Heart left ventricle (tissue), 16 donors: Measurements from ENCODE around the gene UBXN7. TPM values are rescaled to one million over a fixed set of nuclear protein-coding genes. Genes with fewer than 3 reads are reported as not detected.
A peak's percentile ranks its signal among the peaks of the same experiment; 100 is the strongest.
"Not testable (repeated sequence)": the region's sequence is repeated elsewhere in the genome, so short reads cannot be mapped to it uniquely, and the experiment has no call there.

Experiments used
- ATAC-seq, 4 donors: fragments of 200-7000 bp; cut with Tn5 transposase; one replicate each; pipeline ENCODE4 v1.9.1; 2020 to 2022; ENCODE audit warnings: moderate library complexity in 4 of 4, mild to moderate bottlenecking in 3 of 4, moderate number of reproducible peaks in 1 of 4
- DNase-seq, 5 donors: peaks; one replicate each; pipeline ENCODE4 v3.0.0-alpha.2; 2020
- H3K27ac ChIP-seq, 12 donors: fragments of 200-600 bp; sonication (generic) in 4 of 12; one replicate each; pipeline versions ENCODE4 v1.5.0 to v1.8.0; 2016 to 2022; ENCODE audit warnings: mild to moderate bottlenecking in 2 of 12
- H3K27me3 ChIP-seq, 9 donors: fragments of 200-600 bp; sonication (generic) in 2 of 9; one replicate each; pipeline versions ENCODE4 v1.5.1 to v1.8.0; 2016 to 2022; ENCODE audit warnings: mild to moderate bottlenecking in 3 of 9
- H3K36me3 ChIP-seq, 9 donors: fragments of 200-600 bp; sonication (generic) in 2 of 9; one replicate each; pipeline versions ENCODE4 v1.5.0 to v1.8.0; 2018 to 2022; ENCODE audit warnings: mild to moderate bottlenecking in 2 of 9
- H3K4me1 ChIP-seq, 12 donors: fragments of 200-600 bp; sonication (generic) in 4 of 12; one replicate each; pipeline versions ENCODE4 v1.5.0 to v1.8.0; 2016 to 2022; ENCODE audit warnings: mild to moderate bottlenecking in 3 of 12
- H3K4me3 ChIP-seq, 12 donors: fragments of 200-600 bp; sonication (generic) in 4 of 12; one replicate each; pipeline versions ENCODE4 v1.5.0 to v1.8.0; 2017 to 2022; ENCODE audit warnings: mild to moderate bottlenecking in 9 of 12, moderate library complexity in 4 of 12
- H3K9me3 ChIP-seq, 12 donors: fragments of 200-600 bp; sonication (generic) in 4 of 12; one replicate each; pipeline versions ENCODE4 v1.5.0 to v1.8.0; 2016 to 2022; ENCODE audit warnings: mild to moderate bottlenecking in 1 of 12
- POLR2A ChIP-seq, 2 donors: fragments of 450-650 bp; IDR thresholded peaks; one replicate each; pipeline ENCODE4 v1.6.1; 2017; ENCODE audit warnings: antibody characterized with exemption in 2 of 2, mild to moderate bottlenecking in 2 of 2, moderate library complexity in 2 of 2
- WGBS, 4 donors: extraction: QIAGEN DNeasy Blood & Tissue Kit in 2 of 4; methylation state at CpG; one replicate each; pipeline versions ENCODE4 v1.1.5 to v1.1.7; 2013 to 2018; 5-methylcytosine and 5-hydroxymethylcytosine counted together
- intact Hi-C, 10 donors: fragments of 100-400 bp; cut with DNase I; formaldehyde crosslinking; loops; one replicate each; pipeline versions ENCODE4 v1.11.1 to v1.14.2; 2022
- polyA plus RNA-seq, 2 donors: library from polyadenylated mRNA; stranded (reverse); fragments of 200-250 nt; gene quantifications; one replicate each; pipeline ENCODE4 v1.2.3, GENCODE V29; 2013
- total RNA-seq, 9 donors: library from RNA; depleted of rRNA in 2 of 9; stranded (reverse); fragments of >200 nt in 2 of 9; fragmentation: NEBNext Ultra II Directional in 3 of 9; extraction: Animal tissue kit (Norgen Biotek cat#: 25700) in 3 of 9; gene quantifications; one replicate each; pipeline versions ENCODE4 v1.1.0 to v1.2.4, GENCODE V29; 2016 to 2023
- TF ChIP-seq, protein P1 (sequence below), 12 donors: fragments of 200-600 bp; sonication (generic) in 4 of 12; IDR thresholded peaks; one replicate each; pipeline versions ENCODE4 v1.5.0 to v1.8.0; 2018 to 2022; ENCODE audit warnings: antibody characterized with exemption in 12 of 12, mild to moderate bottlenecking in 5 of 12
- donor health status: ischemic (EF 13 %, LVEDD 7.1; RV severe dilation, severe dysfunction).
- donor health status: healthy with polysubstance abuse.
- donor health status: DM: no; HTN: yes; CAD: no.
- donor health status: DM: no; HTN: no; CAD: no.
- donor health status: ischemic (EF 25% LVEDD 6.9; RV normal size, moderate dysfunction).
- donor health status: ischemic (EF 25% LVEDD 5.7; RV mildly dilated, moderate dysfunction).
- donor health status: healthy.
- donor health status: DM: yes; HTN: yes; CAD: no.
- donor health status: ischemic (EF 35%, LVEDD 5.7; RV mildly dilated, moderate dysfunction).
- donor health status: nonischemic (EF 11% LVEDD 7.7; RV severe dilation, severe dysfunction).
- donor health status: DM: yes; HTN: yes; CAD: no.
- donor health status: PGD.
- donor health status: ischemic (EF 29% LVEDD 5.4; RV normal size, mild dysfunction).
- donor health status: nonischemic (EF 23%, LVEDD 6.1; RV moderate dilation, normal function).

UBXN7 gene
- total and polyA plus RNA-seq, 11 donors = 6.9 to 50.2 (median 25.8) TPM

DNA sequence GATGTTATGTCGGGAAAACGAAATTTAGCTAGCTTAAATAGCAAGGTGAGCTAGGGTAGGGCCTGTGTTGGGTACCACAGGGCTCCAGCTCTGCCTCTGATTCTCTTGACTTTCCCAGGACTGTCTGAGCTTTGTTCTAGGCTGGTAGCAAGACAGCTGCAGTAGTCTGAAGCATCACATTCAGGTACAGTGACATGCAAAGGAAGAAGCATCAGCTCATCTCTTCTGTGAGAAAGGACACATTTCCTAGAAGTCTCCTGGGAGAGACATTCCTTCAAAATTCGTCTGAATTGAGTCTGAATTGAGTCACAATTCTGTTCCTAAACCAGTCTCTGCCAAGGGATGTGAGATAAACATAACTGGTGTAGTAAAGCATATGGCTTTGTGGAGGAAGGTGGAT is 8.5 kb upstream of the UBXN7 start:
- DNase-seq (no peak), ATAC-seq (no peak)
- Histone ChIP-seq H3K9me3 (no peaks in the 10 kb centered on the region), H3K36me3 (no peaks in the 10 kb centered on the region), H3K27ac (no peak overlapping the region), H3K27me3 (no peaks in the 10 kb centered on the region), H3K4me1 (peaks cover 0 to 9% (median 0%) of the 10 kb centered on the region in 12 donors), H3K4me3 (no peak overlapping the region)
- 65 to 80% (median 70%) methylated on average over 3 of the region's 3 CpGs for WGBS, 4 donors
- intact Hi-C loops = no loop called here
- TF ChIP-seq, protein P1, sequence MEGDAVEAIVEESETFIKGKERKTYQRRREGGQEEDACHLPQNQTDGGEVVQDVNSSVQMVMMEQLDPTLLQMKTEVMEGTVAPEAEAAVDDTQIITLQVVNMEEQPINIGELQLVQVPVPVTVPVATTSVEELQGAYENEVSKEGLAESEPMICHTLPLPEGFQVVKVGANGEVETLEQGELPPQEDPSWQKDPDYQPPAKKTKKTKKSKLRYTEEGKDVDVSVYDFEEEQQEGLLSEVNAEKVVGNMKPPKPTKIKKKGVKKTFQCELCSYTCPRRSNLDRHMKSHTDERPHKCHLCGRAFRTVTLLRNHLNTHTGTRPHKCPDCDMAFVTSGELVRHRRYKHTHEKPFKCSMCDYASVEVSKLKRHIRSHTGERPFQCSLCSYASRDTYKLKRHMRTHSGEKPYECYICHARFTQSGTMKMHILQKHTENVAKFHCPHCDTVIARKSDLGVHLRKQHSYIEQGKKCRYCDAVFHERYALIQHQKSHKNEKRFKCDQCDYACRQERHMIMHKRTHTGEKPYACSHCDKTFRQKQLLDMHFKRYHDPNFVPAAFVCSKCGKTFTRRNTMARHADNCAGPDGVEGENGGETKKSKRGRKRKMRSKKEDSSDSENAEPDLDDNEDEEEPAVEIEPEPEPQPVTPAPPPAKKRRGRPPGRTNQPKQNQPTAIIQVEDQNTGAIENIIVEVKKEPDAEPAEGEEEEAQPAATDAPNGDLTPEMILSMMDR (IDR thresholded peaks at IDR 0.05) = no peak

DNA sequence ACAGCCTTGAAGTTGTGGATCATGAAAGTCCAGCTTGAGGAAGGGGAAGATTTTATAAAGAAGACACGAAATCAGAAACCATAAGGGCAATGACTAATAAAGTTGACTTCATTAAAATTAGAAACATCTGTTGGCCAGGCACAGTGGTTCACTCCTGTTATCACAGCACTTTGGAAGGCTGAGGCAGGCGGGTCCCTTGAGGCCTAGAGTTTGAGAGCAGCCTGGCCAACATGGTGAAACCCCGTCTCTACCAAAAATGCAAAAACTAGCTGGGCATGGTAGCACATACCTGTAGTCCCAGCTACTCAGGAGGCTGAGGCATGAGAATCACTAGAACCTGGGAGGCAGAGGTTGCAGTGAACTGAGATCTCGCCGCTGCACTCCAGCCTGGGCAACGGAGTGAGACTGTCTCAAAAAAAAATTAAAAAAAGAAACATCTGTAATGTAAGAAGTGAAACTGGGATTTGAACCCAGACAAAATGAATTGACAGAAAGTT is 7.9 kb upstream of the UBXN7 start:
- ATAC-seq (peak in 1 of 4 donors; percentile 79), DNase-seq (peak in 2 of 5 donors; percentile 36 to 54)
- TF ChIP-seq, protein P1 (IDR thresholded peaks at IDR 0.05) = no peak
- no peak for TF ChIP-seq POLR2A (IDR thresholded peaks at IDR 0.05)

DNA sequence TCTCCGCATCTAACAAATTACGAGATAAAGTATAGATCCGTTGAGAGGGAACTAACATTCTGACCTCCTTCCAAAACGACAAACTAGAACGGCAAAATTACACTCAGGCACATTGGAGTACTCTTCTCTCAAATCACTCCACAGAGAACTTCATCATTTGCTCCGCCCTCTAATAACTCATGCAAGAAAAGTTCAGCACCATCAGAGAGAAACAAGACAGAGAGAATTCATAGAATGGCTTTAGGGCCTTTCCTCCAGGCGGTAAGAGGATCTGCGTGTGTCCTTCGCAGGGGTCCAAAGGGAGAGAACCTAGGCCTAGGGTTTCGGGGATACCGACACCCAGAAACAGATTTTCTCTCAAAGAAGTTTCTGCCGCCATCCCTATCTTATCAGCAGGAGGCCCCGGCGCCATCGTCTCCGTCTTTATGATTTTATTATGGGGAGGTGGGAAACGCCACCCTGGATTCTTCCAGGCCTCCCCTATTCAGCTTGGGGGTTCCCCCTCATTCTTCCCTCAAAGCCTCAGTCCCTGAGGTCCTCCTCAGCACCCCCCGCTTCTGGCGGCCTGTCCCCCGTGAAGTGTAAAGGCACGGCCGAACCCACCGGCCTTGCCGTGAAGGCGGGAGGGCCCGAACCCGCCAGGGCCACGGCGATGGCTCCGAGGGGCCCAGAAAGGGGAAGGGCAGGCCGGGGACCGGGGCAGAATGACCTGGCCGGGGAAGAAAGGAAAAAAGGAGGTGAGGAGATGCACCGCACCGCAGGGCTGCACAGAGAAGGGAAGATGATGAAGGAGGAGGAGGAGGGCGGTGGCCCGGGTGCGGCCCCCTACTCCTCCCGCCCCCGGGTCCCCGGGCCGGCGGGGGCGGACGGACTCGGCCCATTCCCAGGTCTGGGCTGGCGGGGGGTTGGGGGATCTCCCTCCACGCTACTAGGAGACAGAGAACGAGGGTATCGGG is 768 bp downstream of the UBXN7 start:
- peak; percentile 18 to 54 (median 52) for ATAC-seq
- DNase-seq = peak; percentile 20 to 60 (median 41)
- H3K9me3 ChIP-seq = no peaks in the 10 kb centered on the region
- TF ChIP-seq, protein P1 (IDR thresholded peaks at IDR 0.05) = no peak
- TF ChIP-seq POLR2A (IDR thresholded peaks at IDR 0.05) = no peak
- no peaks in the 10 kb centered on the region for H3K27me3 ChIP-seq
- H3K36me3 ChIP-seq = peaks cover 0 to 15% (median 7%) of the 10 kb centered on the region in 9 donors
- intact Hi-C loops = loop anchor here in 4 of 10 donors (2.0 to 10.0 kb wide), 5 partner anchors 71 to 177 kb away; partner anchors contain the start of gene RNF168 (in 4 of the 4)
- H3K4me1 ChIP-seq = peaks cover 0 to 33% (median 21%) of the 10 kb centered on the region in 12 donors
- peak overlapping the region; percentile 55 to 99 (median 90) for H3K4me3 ChIP-seq
- 1 to 2% (median 1%) methylated on average over 46 to 50 of the region's 50 CpGs for WGBS, 4 donors
- H3K27ac ChIP-seq = peak overlapping the region; percentile 78 to 98 (median 94)

More for the DNA sequence above, 7.9 kb upstream of the UBXN7 start:
- Histone ChIP-seq H3K9me3 (no peaks in the 10 kb centered on the region), H3K27ac (no peak overlapping the region), H3K27me3 (no peaks in the 10 kb centered on the region), H3K36me3 (no peaks in the 10 kb centered on the region), H3K4me3 (no peak overlapping the region), H3K4me1 (peaks cover 0 to 9% (median 0%) of the 10 kb centered on the region in 12 donors)
- 66 to 75% (median 71%) methylated on average over 6 of the region's 6 CpGs for WGBS, 4 donors
- intact Hi-C loops = no loop called here

DNA sequence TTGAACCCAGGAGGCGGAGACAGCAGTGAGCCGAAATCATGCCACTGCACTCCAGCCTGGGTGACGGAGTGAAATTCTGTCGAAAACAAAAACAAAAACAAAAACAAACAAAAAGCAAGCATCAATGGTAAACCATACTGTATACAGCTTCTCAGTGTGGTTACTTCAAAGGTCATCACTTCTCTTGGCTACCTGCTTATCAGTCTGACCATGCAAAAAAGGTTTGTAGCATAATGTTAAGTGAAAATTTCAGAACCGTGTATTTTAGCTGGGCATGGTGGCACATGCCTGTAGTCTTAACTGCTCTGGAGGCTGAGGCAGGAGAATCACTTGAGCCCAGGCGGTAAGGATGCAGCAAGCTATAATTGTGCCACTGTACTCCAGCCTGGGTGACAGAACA is 4.2 kb downstream of the UBXN7 start:
- intact Hi-C loops = no loop called here
- H3K36me3 ChIP-seq = peaks cover 0 to 22% (median 11%) of the 10 kb centered on the region in 9 donors
- H3K27ac ChIP-seq = no peak overlapping the region
- peaks cover 0 to 49% (median 22%) of the 10 kb centered on the region in 12 donors for H3K4me1 ChIP-seq
- TF ChIP-seq POLR2A (IDR thresholded peaks at IDR 0.05) = no peak
- H3K9me3 ChIP-seq = no peaks in the 10 kb centered on the region
- ATAC-seq (no peak), DNase-seq (no peak)
- no peaks in the 10 kb centered on the region for H3K27me3 ChIP-seq
- 66 to 76% (median 70%) methylated on average over 6 of the region's 6 CpGs for WGBS, 4 donors
- no peak overlapping the region for H3K4me3 ChIP-seq

DNA sequence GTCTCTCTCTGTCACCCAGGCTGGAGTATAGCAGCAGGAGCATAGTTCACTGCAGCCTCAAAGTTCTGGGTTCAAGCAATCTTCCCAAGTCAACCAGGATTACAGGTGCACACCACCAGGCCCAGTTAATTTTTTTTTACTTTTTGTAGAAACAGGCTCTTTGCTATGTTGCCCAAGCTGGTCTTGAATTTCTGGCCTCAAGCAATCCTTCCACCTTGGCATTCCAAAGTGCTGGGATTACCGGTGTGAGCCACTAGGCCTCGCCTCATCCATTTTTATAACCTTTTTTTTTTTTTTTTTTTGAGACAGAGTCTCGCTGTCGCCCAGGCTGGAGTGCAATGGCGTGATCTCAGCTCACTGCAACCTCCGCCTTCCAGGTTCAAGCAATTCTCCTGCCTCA is 7.8 kb downstream of the UBXN7 start:
- WGBS, 4 donors = 91 to 95% (median 95%) methylated on average over 6 of the region's 6 CpGs

More for the DNA sequence above, 7.8 kb downstream of the UBXN7 start:
- H3K4me3 ChIP-seq, ATAC-seq, DNase-seq, H3K27me3 ChIP-seq, intact Hi-C loops, H3K9me3 ChIP-seq, H3K27ac ChIP-seq: not testable (repeated sequence)
- H3K36me3 ChIP-seq = peaks cover 0 to 22% (median 11%) of the 10 kb centered on the region in 9 donors
- H3K4me1 ChIP-seq = peaks cover 0 to 65% (median 28%) of the 10 kb centered on the region in 12 donors
